CD4-positive, alpha-beta T cell (primary cell): ENCODE results near the gene COL15A1. TPM values are rescaled to one million over a fixed set of nuclear protein-coding genes. Genes with fewer than 3 reads are reported as not detected.
"Not testable (repeated sequence)": the region's sequence is repeated elsewhere in the genome, so short reads cannot be mapped to it uniquely, and the experiment has no call there.

ENCODE experiments used
- ATAC-seq: fragments of 200-7000 bp; cut with Tn5 transposase; one replicate; pipeline ENCODE4 v1.10.0; 2022; ENCODE audit warnings: mild to moderate bottlenecking; ENCODE audit not compliant: poor library complexity
- CTCF ChIA-PET: fragments of 350-600 bp; sonication (Branson Sonifier 250); formaldehyde crosslinking; loops from one replicate; lab custom pipeline; 2021; ENCODE audit warnings: antibody characterized with exemption, inconsistent platforms; lab: Charles Lee
- POLR2A ChIA-PET: fragments of 350-600 bp; sonication (Branson Sonifier 250); formaldehyde crosslinking; loops from one replicate; lab custom pipeline; 2021; ENCODE audit warnings: antibody characterized with exemption, inconsistent platforms; lab: Charles Lee
- DNase-seq, 14 experiments: peaks; one replicate each; pipeline ENCODE4 v3.0.0-alpha.2; 2013 to 2020; ENCODE audit warnings: mixed read lengths in 2 of 14
- H3K27ac ChIP-seq, 2 donors: one replicate each; pipeline versions ENCODE4 v1.5.1 to v1.7.0; 2013; ENCODE audit warnings: low read length in 2 of 2, low read depth in 1 of 2, mild to moderate bottlenecking in 1 of 2
- H3K27me3 ChIP-seq, 2 experiments: 1 replicate in 1 of 2; 2 replicates in 1 of 2; pipeline versions ENCODE4 v1.6.1 to v1.7.0; 2013; ENCODE audit warnings: low read length in 2 of 2, control low read depth in 1 of 2, mild to moderate bottlenecking in 1 of 2, moderate library complexity in 1 of 2; ENCODE audit not compliant: insufficient read depth in 2 of 2, control insufficient read depth in 1 of 2
- H3K36me3 ChIP-seq: one replicate; pipeline ENCODE4 v1.6.1; 2013; ENCODE audit warnings: low read length, control low read depth; ENCODE audit not compliant: insufficient read depth
- H3K4me1 ChIP-seq: one replicate; pipeline ENCODE4 v1.6.1; 2013; ENCODE audit warnings: low read length, control low read depth; ENCODE audit not compliant: insufficient read depth
- H3K4me3 ChIP-seq: one replicate; pipeline ENCODE4 v1.5.1; 2013; ENCODE audit warnings: mild to moderate bottlenecking, low read length, moderate library complexity
- H3K9me3 ChIP-seq, 2 experiments: 1 replicate in 1 of 2; 2 replicates in 1 of 2; pipeline versions ENCODE4 v1.6.1 to v1.7.0; 2013; ENCODE audit warnings: low read length in 2 of 2, mild to moderate bottlenecking in 2 of 2, control low read depth in 1 of 2, moderate library complexity in 1 of 2; ENCODE audit not compliant: control insufficient read depth in 1 of 2, insufficient read depth in 1 of 2
- H3K27ac Mint-ChIP-seq: one replicate; pipeline ENCODE4 v1.8.0; 2020; ENCODE audit warnings: mixed read lengths
- H3K27me3 Mint-ChIP-seq: one replicate; pipeline ENCODE4 v1.8.0; 2021; ENCODE audit warnings: mixed read lengths
- H3K36me3 Mint-ChIP-seq: one replicate; pipeline ENCODE4 v1.8.0; 2021; ENCODE audit warnings: low read depth, mixed read lengths
- H3K4me1 Mint-ChIP-seq: one replicate; pipeline ENCODE4 v1.8.0; 2021; ENCODE audit warnings: low read depth, mixed read lengths
- H3K4me3 Mint-ChIP-seq: one replicate; pipeline ENCODE4 v1.8.0; 2020; ENCODE audit warnings: mild to moderate bottlenecking, mixed read lengths
- H3K9me3 Mint-ChIP-seq: one replicate; pipeline ENCODE4 v1.8.0; 2020; ENCODE audit warnings: mixed read lengths
- intact Hi-C, 2 experiments: fragments of 100-400 bp; cut with DNase I in 1 of 2; cut with micrococcal nuclease in 1 of 2; formaldehyde crosslinking; loops; one replicate each; pipeline versions ENCODE4 v1.15.1 to v1.9.0; 2023 to 2025; cut with DNase I, micrococcal nuclease
- total RNA-seq, 174 experiments: library from RNA in 2 of 174; stranded (reverse) in 2 of 174; gene quantifications; one replicate each; pipeline ENCODE4 v1.2.3 and lab custom pipeline; 2021 to 2026
- TF ChIP-seq, protein P1 (sequence below): fragments of 200-600 bp; IDR thresholded peaks from one replicate; pipeline ENCODE4 v1.8.0; 2022; ENCODE audit warnings: antibody characterized with exemption, mild to moderate bottlenecking

COL15A1 gene
- total RNA-seq, 2 experiments from 2014 or later: not detected

DNA sequence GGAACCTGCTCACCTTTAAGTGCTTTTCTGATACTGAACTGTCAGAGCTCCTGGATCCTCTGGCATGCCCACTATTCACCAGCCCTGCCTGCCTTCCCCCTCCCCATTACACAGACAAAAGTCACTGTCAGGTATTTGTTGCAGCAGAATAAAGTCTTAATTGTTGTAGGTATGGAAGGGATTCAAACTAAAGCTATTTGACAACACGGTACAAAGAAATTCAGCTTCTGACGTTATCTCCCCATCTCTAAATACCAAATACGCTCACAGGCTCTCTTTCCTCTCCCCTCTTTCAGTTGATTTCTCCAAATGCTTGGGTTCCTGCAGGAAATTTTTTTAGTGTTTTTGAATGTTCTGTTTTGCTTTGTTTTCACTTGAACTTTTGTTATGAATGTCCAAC, 151.9 kb downstream of the COL15A1 start:
- H3K27me3 Mint-ChIP-seq: no peaks in the 10 kb centered on the region
- ATAC-seq (no peak), DNase-seq (no peak)
- Histone ChIP-seq H3K9me3 (no peaks in the 10 kb centered on the region), H3K27me3 (no peaks in the 10 kb centered on the region), H3K4me1 (peaks cover 34% of the 10 kb centered on the region), H3K4me3 (no peak overlapping the region), H3K27ac (no peak overlapping the region), H3K36me3 (no peaks in the 10 kb centered on the region)
- no peak overlapping the region for H3K27ac Mint-ChIP-seq
- peaks cover 52% of the 10 kb centered on the region for H3K4me1 Mint-ChIP-seq
- H3K36me3 Mint-ChIP-seq: no peaks in the 10 kb centered on the region
- no peak overlapping the region for H3K4me3 Mint-ChIP-seq
- ChIA-PET POLR2A (interaction anchor here (2.2 kb wide), 1 partner anchor 9 kb away, joined by 13 read pairs; the partner anchor contains the start of gene TGFBR1), CTCF (no interaction called here)
- intact Hi-C loops: no loop called here
- TF ChIP-seq, protein P1, sequence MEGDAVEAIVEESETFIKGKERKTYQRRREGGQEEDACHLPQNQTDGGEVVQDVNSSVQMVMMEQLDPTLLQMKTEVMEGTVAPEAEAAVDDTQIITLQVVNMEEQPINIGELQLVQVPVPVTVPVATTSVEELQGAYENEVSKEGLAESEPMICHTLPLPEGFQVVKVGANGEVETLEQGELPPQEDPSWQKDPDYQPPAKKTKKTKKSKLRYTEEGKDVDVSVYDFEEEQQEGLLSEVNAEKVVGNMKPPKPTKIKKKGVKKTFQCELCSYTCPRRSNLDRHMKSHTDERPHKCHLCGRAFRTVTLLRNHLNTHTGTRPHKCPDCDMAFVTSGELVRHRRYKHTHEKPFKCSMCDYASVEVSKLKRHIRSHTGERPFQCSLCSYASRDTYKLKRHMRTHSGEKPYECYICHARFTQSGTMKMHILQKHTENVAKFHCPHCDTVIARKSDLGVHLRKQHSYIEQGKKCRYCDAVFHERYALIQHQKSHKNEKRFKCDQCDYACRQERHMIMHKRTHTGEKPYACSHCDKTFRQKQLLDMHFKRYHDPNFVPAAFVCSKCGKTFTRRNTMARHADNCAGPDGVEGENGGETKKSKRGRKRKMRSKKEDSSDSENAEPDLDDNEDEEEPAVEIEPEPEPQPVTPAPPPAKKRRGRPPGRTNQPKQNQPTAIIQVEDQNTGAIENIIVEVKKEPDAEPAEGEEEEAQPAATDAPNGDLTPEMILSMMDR: no peak
- peaks cover 4% of the 10 kb centered on the region for H3K9me3 Mint-ChIP-seq

DNA sequence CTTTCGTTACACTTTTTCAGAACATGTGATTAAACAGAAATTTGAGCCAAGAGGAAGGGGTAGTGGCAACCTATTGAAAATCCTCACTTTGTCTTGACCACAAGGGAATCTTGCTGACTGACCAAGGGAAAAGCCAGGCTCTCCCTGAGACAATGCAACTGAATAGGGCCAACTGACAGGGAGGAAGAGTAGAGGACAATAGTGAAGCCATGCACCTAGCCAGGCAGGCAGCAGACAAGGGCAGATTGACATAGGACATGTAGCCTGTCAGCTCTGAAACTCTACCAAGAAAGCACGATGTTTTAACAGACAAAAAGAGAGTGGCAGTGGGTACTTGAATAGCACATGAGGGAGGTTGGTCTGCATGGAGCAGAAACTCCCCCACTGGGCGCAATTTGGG, 152.7 kb downstream of the COL15A1 start:
- Histone ChIP-seq H3K36me3 (no peaks in the 10 kb centered on the region), H3K27ac (no peak overlapping the region), H3K4me1 (peaks cover 25% of the 10 kb centered on the region), H3K9me3 (no peaks in the 10 kb centered on the region), H3K27me3 (no peaks in the 10 kb centered on the region), H3K4me3 (no peak overlapping the region)
- no peak overlapping the region for H3K27ac Mint-ChIP-seq
- H3K9me3 Mint-ChIP-seq: peaks cover 4% of the 10 kb centered on the region
- peaks cover 49% of the 10 kb centered on the region for H3K4me1 Mint-ChIP-seq
- H3K36me3 Mint-ChIP-seq: no peaks in the 10 kb centered on the region
- CTCF ChIA-PET: no interaction called here
- TF ChIP-seq, protein P1: no peak
- ATAC-seq (no peak), DNase-seq (no peak)
- intact Hi-C loops: no loop called here
- H3K4me3 Mint-ChIP-seq: no peak overlapping the region
- no peaks in the 10 kb centered on the region for H3K27me3 Mint-ChIP-seq
- POLR2A ChIA-PET: interaction anchor here (1.2 kb wide), 1 partner anchor 39 kb away, joined by 3 read pairs; no protein-coding TSS in a partner anchor

DNA sequence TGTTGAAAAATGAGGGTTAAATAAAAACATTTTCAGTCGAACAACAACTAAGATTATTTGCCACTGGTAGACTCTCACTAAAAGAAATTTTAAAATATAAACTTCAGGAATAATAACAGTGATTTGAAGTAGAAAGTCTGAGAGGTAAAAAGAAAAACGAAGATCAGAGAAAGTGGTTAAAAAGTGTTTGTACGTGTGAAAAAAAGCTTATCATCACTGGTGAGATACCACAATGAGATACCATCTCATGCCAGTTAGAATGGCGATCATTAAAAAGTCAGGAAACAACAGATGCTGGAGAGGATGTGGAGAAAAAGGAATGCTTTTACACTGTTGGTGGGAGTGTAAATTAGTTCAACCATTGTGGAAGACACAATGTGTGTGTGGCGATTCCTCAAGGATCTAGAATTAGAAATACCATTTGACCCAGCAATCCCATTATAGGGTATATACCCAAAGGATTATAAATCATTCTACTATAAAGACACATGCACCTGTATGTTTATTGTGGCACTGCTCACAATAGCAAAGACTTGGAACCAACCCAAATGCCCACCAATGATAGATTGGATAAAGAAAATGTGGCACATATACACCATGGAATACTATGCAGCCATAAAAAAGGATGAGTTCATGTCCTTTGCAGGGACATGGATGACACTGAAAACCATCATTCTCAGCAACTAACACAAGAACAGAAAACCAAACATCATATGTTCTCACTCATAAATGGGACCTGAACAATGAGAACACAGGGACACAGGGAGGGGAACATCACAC, 156.3 kb downstream of the COL15A1 start:
- DNase-seq: peak in 1 of 14 experiments; percentile 42
- H3K27ac Mint-ChIP-seq, H3K4me3 Mint-ChIP-seq, POLR2A ChIA-PET, H3K9me3 ChIP-seq, H3K9me3 Mint-ChIP-seq, H3K36me3 Mint-ChIP-seq, ATAC-seq, H3K27me3 ChIP-seq, H3K27me3 Mint-ChIP-seq, H3K36me3 ChIP-seq, CTCF ChIA-PET, H3K4me3 ChIP-seq, H3K27ac ChIP-seq: not testable (repeated sequence)
- peaks cover 46% of the 10 kb centered on the region for H3K4me1 Mint-ChIP-seq
- H3K4me1 ChIP-seq: peaks cover 12% of the 10 kb centered on the region
- intact Hi-C loops: loop anchor here in 1 of 2 experiments (10.0 kb wide), 1 partner anchor 1115 kb away; the partner anchor contains the start of gene ANP32B
